Measurements from ENCODE around the gene DMC1. TPM values are rescaled to one million over a fixed set of nuclear protein-coding genes. Genes with fewer than 3 reads are reported as not detected.

DMC1 gene
- total and polyA plus RNA-seq, 2 of the 13 experiments (the other 11 are each of a cell fraction or from before 2014, with no cell fraction given), result 0.82 TPM; not detected in 1

GRCh38 chr22:38510416-38510970 is 59.5 kb downstream of the DMC1 start:
- DNase-seq (ENCODE audit: low spot score), result no peak
- Histone ChIP-seq H3K27me3 (ENCODE audit: control insufficient read depth in 1 of 2, insufficient read depth in 2 of 2, low read length in 2 of 2) (no peaks in the 10 kb centered on the region; a peak in 1 of 5 replicates), H3K4me3 (replicated peaks in 1 of 3; ENCODE audit: insufficient read depth in 1 of 3, low read depth in 2 of 3, low read length in 3 of 3) (no peak overlapping the region), H4K20me1 (ENCODE audit: insufficient read depth, low read length) (no peaks in the 10 kb centered on the region), H3K9me3 (ENCODE audit: low read length) (no peaks in the 10 kb centered on the region), H2AFZ (ENCODE audit: low read length) (no peak overlapping the region), H3K9ac (ENCODE audit: insufficient read depth, low read depth, low read length) (no peak overlapping the region), H3K4me1 (ENCODE audit: insufficient read depth, low read length) (peaks cover 31% of the 10 kb centered on the region), H3K36me3 (replicated peaks in 1 of 2; ENCODE audit: control insufficient read depth in 1 of 2, insufficient read depth in 2 of 2, low read length in 2 of 2) (no peaks in the 10 kb centered on the region), H3K27ac (ENCODE audit: extremely low read length, insufficient read depth, low read length) (no peak overlapping the region), H3K4me2 (ENCODE audit: low read depth, low read length) (no peak overlapping the region), H3K79me2 (ENCODE audit: insufficient read depth, low read length) (peaks cover 6% of the 10 kb centered on the region)
- no peak for FAIRE-seq
- TF ChIP-seq ZNF563 (CRISPR knock-in tag; IDR thresholded peaks at IDR 0.05) (no peak), IRX3 (CRISPR knock-in tag; IDR thresholded peaks at IDR 0.05; ENCODE audit: borderline replicate concordance, low read depth) (no peak), CBX2 (IDR thresholded peaks at IDR 0.05; ENCODE audit: low read depth, low read length) (no peak), CBX2 (CRISPR knock-in tag; IDR thresholded peaks at IDR 0.05; ENCODE audit: low read depth) (no peak), MEF2D (CRISPR knock-in tag; IDR thresholded peaks at IDR 0.05) (no peak), NR0B2 (CRISPR knock-in tag; IDR thresholded peaks at IDR 0.05) (no peak), RBM22 (optimal IDR thresholded peaks at IDR 0.05; ENCODE audit: low read length) (no peak), MYC (CRISPR knock-in tag; IDR thresholded peaks at IDR 0.05; ENCODE audit: borderline replicate concordance) (no peak), CREBL2 (CRISPR knock-in tag; IDR thresholded peaks at IDR 0.05; ENCODE audit: borderline replicate concordance) (no peak), SNAPC2 (CRISPR knock-in tag; IDR thresholded peaks at IDR 0.05) (no peak), ZNF704 (CRISPR knock-in tag; IDR thresholded peaks at IDR 0.05; ENCODE audit: borderline replicate concordance) (no peak), PREB (CRISPR knock-in tag; IDR thresholded peaks at IDR 0.05) (no peak), ZNF841 (CRISPR knock-in tag; IDR thresholded peaks at IDR 0.05; ENCODE audit: borderline replicate concordance) (no peak)
- ChIA-PET CTCF (ENCODE audit: low intra/inter-chr PET ratio, low total read pairs) (no interaction called here), POLR2A (no interaction called here)
- BruUV-seq (replicated peaks), result no TSS peak
- intact Hi-C loops (cut with micrococcal nuclease; ENCODE audit: unreplicated experiment) (loop anchor here (5.0 kb wide), 1 partner anchor 458 kb away; no protein-coding TSS in a partner anchor), in situ Hi-C loops (cut with HindIII; ENCODE audit: extremely low pct_ligation_motif_present, low pct_unique_long_range_greater_than_20kb) (loop anchor here (10.0 kb wide), 1 partner anchor 456 kb away; the partner anchor contains the start of gene PICK1)
- ATAC-seq, result no peak
- WGBS (ENCODE audit: low lambda C conversion rate), result 88% methylated on average over 5 of the region's 5 CpGs
